CD4-positive, alpha-beta T cell treated with Interleukin-4 for 1 hour (primary cell): Measurements from ENCODE around the gene THOC7.

Source experiments
- DNase-seq, 2 donors: peaks; one replicate each; pipeline ENCODE4 v3.0.0-alpha.2; 2020 to 2022

Gene THOC7

GRCh38 chr3:63832395-63832794 lies 31.2 kb downstream of the THOC7 start:
- no peak for DNase-seq

- DNase-seq, result no peak
These were observed 33.1 kb downstream of the THOC7 start for GRCh38 chr3:63830526-63830925.

DNA sequence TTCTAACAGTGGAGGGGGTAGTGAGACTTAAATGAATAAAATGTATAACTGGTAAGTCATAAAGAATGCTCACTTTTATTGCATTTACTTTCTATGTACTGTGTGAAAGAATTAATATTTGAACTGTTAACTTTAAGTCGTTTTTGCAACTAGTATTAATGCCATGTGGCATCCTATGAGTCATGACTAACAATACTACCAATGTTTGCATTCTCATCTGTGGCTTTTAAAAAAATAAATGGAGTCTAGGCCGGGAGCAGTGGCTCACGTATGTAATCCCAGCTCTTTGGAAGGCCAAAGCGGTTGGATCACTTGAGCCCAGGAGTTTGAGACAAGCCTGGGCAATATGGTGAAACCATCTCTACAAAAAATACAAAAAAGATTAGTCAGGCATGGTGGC lies 39.3 kb downstream of the THOC7 start:
- DNase-seq, result no peak

DNA sequence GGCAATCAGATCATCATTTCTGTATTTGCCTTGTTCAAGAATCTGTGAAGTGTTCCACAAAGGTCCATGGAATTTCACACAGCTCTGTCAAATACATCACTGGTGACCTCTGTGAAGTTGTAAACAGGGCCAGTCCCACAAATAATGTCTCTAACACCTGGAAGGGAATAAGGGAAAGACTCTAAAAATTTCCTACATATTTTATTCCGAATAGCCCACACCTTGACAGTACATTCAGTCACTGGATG lies 44.5 kb downstream of the THOC7 start, which contains the start of gene C3orf49:
C3orf49 (plus strand) TSS at position 149 of the 248 bp plus-strand sequence. CDS start 173 bp downstream, outside the sequence.
- DNase-seq, result no peak

- peak; percentile 60 to 64 for DNase-seq
These were observed 45.1 kb downstream of the THOC7 start for GRCh38 chr3:63818282-63819150.

GRCh38 chr3:63817225-63817624 lies 46.4 kb downstream of the THOC7 start:
- no peak for DNase-seq

DNA sequence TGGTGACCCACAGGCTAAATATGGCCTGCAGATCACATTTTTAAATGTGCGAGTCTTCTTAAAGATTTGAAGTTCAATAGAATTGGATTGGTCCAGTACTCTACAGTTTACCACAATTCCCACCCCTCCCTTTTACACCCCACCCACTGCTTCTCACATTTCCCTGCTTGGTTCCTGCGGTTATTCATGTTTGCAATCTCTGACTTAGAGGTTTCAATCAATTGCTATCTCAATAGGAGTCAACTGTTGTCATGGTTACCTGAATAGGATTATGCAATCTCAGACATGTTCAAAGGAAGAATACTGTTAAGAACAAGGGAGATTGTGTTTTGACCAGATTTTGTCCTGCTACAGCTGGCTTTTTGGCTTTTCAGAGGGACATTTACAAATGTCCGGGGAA lies 49.4 kb downstream of the THOC7 start:
- DNase-seq, result no peak

DNA sequence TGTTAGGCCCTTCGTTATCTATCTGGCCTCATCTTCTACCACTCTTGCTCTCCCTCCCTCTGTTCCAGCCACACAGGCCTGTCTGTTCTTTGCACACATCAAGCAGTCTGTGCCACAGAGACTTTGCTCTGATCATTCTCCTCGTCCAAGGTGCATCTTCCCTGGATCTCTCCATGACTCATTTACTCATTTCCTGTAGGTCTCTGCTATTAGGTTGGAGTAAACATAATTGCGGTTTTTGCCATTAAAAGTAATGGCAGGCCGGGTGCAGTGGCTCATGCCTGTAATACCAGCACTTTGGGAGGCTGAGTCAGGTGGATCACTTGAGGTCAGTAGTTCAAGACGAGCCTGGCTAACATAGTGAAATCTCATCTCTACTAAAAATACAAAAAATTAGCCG lies 54.0 kb downstream of the THOC7 start:
- DNase-seq, result no peak

DNA sequence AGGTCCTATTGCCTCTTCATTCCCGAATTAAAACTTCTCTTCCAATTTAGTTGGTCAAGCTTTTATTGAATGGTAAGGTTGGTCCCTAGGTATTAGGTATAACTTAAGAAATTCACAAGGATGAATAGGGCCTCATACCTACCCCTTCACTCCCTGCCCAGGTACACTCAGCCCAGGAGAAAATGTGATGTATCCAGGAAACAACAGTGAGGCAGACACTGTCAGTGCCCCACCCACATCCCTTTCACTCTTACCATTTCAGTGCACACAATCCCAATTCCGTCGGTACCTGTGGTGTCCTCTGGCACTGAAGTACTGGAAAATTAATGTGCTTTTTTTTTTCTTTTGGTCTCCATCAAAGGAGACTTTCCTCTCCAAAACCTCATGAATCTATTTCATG lies 55.0 kb downstream of the THOC7 start:
- no peak for DNase-seq

DNA sequence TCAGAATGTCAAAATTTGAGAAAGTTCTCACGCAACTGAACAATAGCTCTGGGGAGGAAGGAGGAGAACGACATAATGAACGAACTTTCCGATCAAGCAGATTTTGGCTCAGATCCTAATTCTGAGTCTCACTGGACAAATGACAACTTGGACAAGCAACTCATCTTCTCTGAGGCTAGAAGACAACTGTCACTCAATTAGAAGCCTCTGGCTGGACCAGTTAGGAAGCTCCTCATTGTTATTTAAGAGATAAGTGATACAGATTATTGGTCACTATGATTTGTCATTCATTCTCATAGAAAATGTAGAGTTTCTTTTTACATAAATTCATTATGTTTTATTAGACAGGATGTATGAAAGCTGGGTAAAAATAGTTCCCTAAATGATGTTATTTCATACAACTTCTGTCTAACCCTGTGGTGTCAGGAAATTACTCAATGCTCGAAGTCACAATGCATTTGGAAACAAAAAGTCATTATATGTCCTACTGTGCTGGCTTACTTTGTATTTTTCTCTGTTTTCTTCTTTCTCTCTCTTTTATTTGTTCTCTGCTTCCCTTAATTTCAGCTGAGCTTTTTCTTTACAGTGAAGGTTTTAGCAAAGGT lies 55.5 kb downstream of the THOC7 start:
- DNase-seq, result no peak

DNA sequence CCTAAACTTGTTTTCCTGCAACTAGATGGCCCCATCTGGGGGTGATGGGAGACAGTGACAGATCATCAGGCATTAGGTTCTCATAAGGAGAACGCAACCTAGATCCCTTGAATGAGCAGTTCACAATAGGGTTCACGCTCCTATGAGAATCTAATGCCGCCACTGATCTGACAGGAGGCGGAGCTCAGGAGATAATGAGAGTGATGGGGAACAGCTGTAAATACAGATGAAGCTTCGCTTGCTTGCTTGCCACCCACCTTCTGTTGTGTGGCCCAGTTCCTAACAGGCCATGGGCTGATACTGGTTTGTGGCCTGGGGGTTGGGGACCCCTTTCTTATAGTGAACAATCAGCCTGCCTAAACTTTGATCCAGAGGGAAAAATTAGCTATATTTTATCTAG lies 59.7 kb downstream of the THOC7 start:
- DNase-seq, result no peak

DNA sequence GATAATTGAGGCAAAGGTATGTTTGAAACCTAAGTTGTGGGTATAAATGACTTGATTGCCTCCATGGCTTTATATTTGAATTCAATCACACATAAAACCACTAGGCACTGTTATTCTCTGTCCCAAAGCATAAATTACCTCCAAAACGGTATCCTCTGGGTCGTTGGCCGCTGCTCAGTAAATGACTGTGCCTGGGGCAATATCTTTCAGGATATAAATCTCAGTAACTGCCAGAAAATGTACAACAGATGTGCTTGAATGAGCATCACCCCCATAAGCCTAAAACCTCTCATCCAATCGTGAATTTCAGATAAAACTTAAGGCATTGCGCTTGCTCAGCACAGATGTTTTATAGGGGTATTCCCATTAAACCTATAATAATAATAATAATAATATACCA lies 63.5 kb downstream of the THOC7 start:
- DNase-seq, result no peak

DNA sequence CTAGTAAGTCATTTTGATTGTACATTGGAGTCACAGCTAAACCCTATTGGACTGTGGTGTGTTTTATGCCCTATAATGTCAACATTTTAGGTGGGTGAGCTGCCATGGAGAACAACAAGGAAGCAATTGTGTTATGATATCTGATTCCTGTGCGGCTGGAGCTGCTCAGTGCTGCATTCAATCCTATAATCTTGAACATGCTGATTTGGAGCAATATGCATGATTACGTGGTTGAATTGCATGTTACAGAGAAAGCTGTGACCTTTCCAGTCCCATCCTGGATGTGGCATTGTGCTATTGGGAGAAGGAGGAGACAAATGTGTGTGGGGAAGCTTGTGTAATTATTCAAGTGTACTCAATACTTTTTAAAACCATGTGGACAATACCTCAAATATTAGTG lies 64.7 kb downstream of the THOC7 start:
- DNase-seq, result no peak

DNA sequence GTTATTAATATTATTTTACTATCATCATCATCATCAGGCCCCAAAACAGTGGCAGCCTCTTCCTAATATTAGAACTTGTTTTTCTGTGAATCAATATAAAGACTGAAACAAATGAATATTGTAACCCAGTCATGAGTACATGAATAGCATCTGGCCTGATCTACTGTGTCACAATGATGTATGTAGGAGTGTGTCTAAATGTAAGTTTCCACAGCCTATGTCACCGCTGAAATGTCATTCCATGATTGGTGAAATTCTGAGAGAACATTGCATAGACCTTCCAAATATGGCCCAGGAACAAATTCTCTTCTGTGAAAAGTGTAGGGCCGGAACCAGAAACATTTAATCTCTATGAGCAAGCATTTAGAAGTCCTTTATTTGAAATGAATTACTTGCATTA lies 65.1 kb downstream of the THOC7 start:
- DNase-seq, result no peak

- no peak for DNase-seq
These were observed 68.2 kb downstream of the THOC7 start for GRCh38 chr3:63795438-63795837.

DNA sequence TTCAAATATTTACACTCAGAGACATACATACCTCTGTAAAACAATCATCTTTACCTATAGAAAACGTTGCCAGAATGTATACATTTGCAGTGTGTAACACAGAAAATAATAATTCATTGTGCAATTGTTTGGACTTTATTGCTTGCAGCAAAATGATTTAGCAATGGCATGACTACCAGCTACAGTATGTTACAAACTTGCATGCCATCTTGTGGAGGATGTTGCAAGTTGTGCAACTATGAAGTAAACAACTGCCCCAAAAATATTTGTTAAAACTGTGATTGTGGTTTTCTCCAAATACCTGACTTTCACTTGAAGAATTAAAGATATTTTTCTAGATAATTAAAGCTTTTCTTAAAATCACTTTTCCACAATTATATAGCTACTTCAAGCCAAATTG lies 71.6 kb downstream of the THOC7 start:
- no peak for DNase-seq
